Fibroblast of the aortic adventitia (primary cell): ENCODE data around the gene ZBTB7B. TPM values are rescaled to one million over a fixed set of nuclear protein-coding genes. Genes with fewer than 3 reads are reported as not detected.

Experiments
- DNase-seq: peaks from one replicate; pipeline ENCODE4 v3.0.0-alpha.2; 2010; ENCODE audit warnings: low read depth
- H3K4me3 ChIP-seq: 2 replicates; pipeline ENCODE4 v1.5.1; 2011; ENCODE audit warnings: low read depth, mild to moderate bottlenecking, control low read depth, low read length, moderate library complexity
- total RNA-seq: library from RNA; depleted of rRNA; stranded (reverse); fragments of >200 nt; gene quantifications from 2 replicates; pipeline ENCODE4 v1.2.3, GENCODE V29; 2012; ENCODE audit warnings: low replicate concordance
- TF ChIP-seq, protein P1 (sequence below): IDR thresholded peaks from 2 replicates; pipeline ENCODE4 v1.5.1; 2011; ENCODE audit warnings: mild to moderate bottlenecking, low read length, control low read depth, inconsistent platforms; ENCODE audit not compliant: insufficient read depth

ZBTB7B gene
- total RNA-seq, 1 donor: 15.4 TPM

DNA sequence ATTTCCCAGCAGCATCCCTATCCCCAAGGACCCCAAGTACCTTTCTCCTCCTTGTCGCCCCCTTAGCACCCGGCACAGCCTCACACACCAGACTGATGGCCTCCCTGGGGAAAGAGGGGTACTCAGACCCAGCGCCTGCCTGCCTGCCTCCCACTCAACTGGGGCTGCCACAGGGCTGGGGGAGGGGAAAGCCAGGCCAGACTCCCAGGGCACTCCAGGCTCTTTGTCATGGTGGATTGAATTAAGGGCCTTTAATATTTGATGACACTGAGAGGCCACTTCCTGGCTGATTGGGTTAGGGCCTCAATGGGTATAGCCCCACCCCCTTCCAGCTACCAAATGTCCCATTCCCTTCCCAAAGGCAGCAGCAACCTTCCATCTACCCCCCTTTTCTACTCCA lies 33.9 kb upstream of the ZBTB7B start:
- peak overlapping the region; percentile 80 for H3K4me3 ChIP-seq
- no peak for DNase-seq
- TF ChIP-seq, protein P1, sequence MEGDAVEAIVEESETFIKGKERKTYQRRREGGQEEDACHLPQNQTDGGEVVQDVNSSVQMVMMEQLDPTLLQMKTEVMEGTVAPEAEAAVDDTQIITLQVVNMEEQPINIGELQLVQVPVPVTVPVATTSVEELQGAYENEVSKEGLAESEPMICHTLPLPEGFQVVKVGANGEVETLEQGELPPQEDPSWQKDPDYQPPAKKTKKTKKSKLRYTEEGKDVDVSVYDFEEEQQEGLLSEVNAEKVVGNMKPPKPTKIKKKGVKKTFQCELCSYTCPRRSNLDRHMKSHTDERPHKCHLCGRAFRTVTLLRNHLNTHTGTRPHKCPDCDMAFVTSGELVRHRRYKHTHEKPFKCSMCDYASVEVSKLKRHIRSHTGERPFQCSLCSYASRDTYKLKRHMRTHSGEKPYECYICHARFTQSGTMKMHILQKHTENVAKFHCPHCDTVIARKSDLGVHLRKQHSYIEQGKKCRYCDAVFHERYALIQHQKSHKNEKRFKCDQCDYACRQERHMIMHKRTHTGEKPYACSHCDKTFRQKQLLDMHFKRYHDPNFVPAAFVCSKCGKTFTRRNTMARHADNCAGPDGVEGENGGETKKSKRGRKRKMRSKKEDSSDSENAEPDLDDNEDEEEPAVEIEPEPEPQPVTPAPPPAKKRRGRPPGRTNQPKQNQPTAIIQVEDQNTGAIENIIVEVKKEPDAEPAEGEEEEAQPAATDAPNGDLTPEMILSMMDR: no peak

DNA sequence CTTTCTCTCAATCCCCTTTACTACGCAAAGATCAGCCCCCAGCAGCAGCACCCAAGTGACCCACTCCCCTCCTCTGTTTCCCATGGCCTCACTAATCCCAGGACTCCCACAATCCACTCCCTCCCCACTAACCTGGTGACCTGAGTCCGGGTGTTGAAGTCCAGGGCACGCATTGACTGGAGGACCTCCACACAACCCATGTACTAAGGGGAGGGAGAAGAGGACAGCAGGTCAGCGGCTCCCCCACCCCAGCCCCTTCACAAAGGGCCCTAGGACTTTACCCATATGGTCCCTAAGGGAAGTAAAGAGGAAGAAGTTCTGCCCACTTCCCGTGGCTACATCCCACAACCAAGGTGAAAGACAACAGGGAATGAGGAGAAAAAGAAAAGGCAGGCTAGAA lies 33.4 kb upstream of the ZBTB7B start:
- TF ChIP-seq, protein P1: no peak
- peak overlapping the region; percentile 80 for H3K4me3 ChIP-seq
- DNase-seq: no peak

DNA sequence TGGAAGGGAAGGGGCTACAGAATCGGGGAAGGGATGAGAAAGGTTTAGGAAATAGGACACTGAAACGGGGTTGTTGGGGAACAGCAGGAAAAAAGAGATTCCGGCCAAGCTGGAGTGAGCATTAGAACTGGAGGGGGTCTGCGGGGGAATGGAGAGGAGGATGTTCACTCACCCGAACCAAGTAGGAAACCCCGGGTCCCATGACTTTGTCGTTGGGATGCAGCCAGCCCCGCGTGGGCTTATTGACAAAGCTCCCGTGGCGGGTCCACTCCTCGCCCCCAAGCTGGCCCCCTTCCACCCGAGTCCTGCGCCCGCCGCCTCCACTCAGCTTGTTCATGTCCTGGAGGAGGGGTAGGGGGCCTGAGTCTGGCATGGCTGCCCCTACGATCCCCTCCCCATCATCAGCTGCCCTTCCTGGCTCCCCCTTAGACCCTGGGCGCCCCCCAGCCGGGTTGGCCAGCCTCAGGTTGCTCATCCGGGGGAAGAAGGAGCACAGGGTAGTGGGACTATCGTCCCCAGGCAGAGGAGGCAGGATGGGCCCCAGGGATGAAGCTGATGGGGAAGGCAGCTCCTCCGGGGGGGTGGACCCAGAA lies 32.6 kb upstream of the ZBTB7B start:
- no peak for DNase-seq
- TF ChIP-seq, protein P1: no peak
- H3K4me3 ChIP-seq: peak overlapping the region; percentile 80

DNA sequence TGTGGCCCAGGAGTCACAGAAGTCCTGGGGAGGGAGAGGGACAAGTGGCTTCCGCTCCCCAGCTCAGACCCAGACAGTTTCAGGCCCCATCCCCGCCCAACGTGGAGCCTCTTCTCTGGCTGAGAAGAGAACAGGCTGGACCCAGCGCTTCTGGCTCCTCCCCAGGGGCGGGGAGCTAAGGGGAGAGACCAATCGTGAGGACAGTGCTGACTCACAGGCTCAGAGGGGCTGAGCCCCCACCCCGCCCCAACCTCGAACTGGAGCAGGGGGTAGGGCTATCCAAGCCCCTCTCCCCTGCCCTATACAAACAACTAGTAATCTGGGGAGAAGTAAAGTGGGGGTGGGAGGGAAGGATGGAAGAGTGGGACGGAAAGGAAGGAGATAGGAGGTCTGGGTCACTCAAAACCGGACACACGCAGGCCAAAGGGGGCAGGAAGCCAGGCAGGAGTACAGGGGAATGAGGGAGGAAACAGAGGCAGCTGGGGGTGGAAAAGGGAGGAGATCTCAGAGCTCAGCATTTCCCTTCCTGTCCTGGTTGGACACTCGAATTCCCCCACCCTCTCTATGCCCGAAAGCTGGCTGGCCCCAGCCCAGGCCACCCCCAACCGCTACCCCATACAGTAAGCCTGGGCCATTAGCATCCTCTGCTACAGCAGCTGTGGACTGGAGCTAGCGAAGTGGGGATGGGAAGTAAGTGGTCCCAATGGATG lies 31.8 kb upstream of the ZBTB7B start, which contains the start of gene SHC1:
Gene SHC1, minus strand, starts transcription at position 117 of the 710 bp plus-strand sequence. CDS start 221 bp downstream, outside the sequence.
- peak; percentile 93 for DNase-seq
- peak within 1 kb of the TSS; percentile 80 for H3K4me3 ChIP-seq
- TF ChIP-seq, protein P1: no peak

DNA sequence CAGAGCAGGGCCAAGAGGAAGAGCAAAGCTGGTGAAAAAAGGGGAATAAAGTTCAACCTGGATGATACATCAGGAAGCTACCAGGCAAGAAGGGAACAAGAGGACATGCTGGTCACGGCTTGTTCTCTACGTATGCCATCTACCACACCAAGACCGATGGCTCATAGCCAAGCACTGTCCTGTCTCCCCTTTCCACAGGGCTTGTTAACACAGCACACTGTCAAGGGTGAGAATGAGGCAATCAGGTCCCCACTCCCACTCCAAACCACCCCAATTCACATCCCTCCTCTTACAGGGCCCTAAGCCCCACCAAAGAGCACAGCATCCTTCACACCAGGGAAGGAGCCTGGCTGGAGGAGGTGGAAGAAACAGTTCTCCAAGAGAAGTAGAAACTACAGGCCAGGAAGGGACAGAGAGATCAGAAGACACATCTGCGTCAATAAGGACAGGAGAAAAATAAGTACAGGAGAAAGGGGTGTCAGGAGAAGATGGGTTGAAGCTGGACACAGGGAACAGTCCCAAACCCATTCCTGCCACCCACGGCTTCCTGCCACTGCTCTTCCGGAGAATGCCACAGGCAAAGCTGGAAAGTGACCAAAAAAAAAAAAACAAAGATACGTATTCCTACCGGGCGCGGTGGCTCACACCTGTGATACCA lies 31.1 kb upstream of the ZBTB7B start:
- H3K4me3 ChIP-seq: peak overlapping the region; percentile 80
- TF ChIP-seq, protein P1: no peak
- DNase-seq: no peak

DNA sequence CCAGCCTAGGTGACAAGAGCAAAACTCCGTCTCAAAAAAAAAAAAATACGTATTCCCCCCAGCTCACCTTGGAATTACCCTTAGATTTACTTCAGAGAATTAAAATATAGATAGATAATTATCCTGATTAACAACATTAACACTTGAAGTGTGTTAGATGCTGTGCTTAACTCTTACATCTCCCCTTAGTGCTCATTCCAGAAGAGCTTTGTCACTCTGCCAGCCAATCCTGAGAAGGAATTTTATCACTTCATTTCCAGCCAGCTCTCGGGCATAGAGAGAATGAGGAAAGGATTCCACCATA lies 30.4 kb upstream of the ZBTB7B start:
- DNase-seq: no peak
- TF ChIP-seq, protein P1: no peak
- peak overlapping the region; percentile 85 for H3K4me3 ChIP-seq
